ENCODE measurements around the gene PRKG1.

- no peak for TF ChIP-seq EZH2 (IDR thresholded peaks at IDR 0.05; ENCODE audit: borderline replicate concordance, low read length)
- no peak for TF ChIP-seq CTCF (conservative IDR thresholded peaks at IDR 0.05 in 1 of 2, IDR thresholded peaks at IDR 0.05 in 1 of 2; ENCODE audit: extremely low read depth in 1 of 2, insufficient read depth in 1 of 2, low read depth in 1 of 2, low read length in 2 of 2)
Measured at GRCh38 chr10:51250278-51250920, 176.1 kb downstream of the PRKG1 start.
